Esophagus squamous epithelium (tissue), 4 donors: ENCODE data around the gene YARS1.

Experiments
- POLR2A ChIP-seq, 4 donors: fragments of 450-650 bp; IDR thresholded peaks; one replicate each; pipeline ENCODE4 v1.6.1; 2017; ENCODE audit warnings: antibody characterized with exemption in 4 of 4, mild to moderate bottlenecking in 4 of 4, moderate library complexity in 3 of 4
- TF ChIP-seq, protein P1 (sequence below), 6 experiments: fragments of 450-650 bp in 4 of 6; fragments of 200-600 bp in 2 of 6; sonication (generic) in 2 of 6; IDR thresholded peaks; one replicate each; pipeline ENCODE4 v1.5.1; 2016 to 2019; ENCODE audit warnings: antibody characterized with exemption in 6 of 6, mild to moderate bottlenecking in 4 of 6, moderate library complexity in 4 of 6

DNA sequence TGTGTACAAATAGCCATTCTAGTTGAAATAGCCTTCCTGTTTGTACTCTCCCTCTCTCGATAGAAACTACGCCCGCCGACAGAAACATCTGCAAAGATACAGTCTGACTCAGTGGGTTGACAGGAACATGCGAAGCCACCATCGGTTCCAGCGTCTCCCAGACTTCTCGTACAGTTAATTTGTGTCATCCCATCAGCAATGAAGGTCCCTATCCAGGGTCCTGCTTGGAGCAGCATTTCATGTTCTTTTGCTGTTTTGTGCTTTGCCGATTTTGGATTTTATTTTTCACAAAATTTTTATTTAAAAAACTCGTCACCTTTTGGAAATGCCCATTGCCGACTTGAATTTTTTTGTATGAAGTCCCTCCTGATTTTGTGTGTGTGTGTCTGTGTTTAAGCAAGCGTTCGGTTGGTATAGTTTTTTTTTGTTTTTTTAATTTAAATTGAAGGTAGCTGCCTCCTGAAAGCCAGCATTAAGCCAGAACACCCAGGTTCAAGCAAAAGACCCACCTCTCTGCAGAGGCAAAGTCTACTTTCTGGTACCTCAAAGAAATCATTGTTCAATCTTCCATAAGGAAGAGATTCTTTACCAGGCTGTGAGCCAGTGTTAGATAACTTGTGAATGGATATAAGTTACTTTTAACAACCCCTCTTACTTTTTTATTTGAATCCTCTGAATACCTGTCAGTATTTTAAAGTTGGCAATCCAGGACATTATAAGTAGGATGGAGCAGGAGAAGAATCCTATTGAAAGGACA, 38.9 kb upstream of the YARS1 start:
- TF ChIP-seq, protein P1, sequence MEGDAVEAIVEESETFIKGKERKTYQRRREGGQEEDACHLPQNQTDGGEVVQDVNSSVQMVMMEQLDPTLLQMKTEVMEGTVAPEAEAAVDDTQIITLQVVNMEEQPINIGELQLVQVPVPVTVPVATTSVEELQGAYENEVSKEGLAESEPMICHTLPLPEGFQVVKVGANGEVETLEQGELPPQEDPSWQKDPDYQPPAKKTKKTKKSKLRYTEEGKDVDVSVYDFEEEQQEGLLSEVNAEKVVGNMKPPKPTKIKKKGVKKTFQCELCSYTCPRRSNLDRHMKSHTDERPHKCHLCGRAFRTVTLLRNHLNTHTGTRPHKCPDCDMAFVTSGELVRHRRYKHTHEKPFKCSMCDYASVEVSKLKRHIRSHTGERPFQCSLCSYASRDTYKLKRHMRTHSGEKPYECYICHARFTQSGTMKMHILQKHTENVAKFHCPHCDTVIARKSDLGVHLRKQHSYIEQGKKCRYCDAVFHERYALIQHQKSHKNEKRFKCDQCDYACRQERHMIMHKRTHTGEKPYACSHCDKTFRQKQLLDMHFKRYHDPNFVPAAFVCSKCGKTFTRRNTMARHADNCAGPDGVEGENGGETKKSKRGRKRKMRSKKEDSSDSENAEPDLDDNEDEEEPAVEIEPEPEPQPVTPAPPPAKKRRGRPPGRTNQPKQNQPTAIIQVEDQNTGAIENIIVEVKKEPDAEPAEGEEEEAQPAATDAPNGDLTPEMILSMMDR (IDR thresholded peaks at IDR 0.05), result no peak
- TF ChIP-seq POLR2A (IDR thresholded peaks at IDR 0.05), result no peak
